H54 (cell line): Measurements from ENCODE around the gene PTGFRN.
"Not testable (repeated sequence)": the region's sequence is repeated elsewhere in the genome, so short reads cannot be mapped to it uniquely, and the experiment has no call there.

ENCODE experiments used
- DNase-seq: peaks from one replicate; pipeline ENCODE4 v3.0.0; 2011; ENCODE audit warnings: low spot score, mixed read lengths; ENCODE audit not compliant: insufficient read length
- FAIRE-seq: peaks from 3 replicates; lab custom pipeline; 2011; peaks lifted over from hg19 to GRCh38; lab: Jason Lieb, UNC
- POLR2A ChIP-seq: IDR thresholded peaks from 2 replicates; pipeline ENCODE4 v1.6.1; 2011; ENCODE audit warnings: low read depth, mild to moderate bottlenecking, low read length

Gene PTGFRN

DNA sequence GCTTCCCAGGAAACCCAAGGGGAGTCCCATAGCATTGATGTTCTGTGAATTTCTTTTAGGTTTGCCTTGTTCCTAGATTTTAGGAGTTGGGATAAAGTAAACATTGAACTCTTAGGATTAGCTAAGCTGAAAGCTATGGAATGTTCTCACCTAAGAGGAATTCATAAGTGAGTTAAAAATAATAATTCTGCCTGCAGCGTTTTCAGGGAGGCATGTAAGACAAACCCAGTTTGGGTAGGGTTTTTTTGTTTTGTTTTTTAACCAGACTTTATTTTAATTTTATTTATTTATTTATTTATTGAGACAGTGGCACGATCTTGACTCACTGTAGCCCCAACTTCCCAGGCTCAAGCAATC, 62.9 kb downstream of the PTGFRN start:
- FAIRE-seq, result no peak

DNA sequence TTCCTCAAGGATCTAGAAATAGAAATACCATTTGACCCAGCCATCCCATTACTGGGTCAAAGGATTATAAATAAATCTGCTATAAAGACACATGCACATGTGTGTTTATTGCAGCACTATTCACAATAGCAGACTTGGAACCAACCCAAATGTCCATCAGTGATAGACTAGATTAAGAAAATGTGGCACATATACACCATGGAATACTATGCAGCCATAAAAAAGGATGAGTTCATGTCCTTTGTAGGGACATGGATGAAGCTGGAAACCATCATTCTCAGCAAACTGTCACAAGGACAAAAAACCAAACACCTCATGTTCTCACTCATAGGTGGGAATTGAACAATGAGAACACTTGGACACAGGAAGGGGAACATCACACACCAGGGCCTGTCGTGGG, 70.6 kb downstream of the PTGFRN start:
- not testable (repeated sequence) for DNase-seq, FAIRE-seq

More for the DNA sequence above, 62.9 kb downstream of the PTGFRN start:
- TF ChIP-seq POLR2A, result no peak
- no peak for DNase-seq

DNA sequence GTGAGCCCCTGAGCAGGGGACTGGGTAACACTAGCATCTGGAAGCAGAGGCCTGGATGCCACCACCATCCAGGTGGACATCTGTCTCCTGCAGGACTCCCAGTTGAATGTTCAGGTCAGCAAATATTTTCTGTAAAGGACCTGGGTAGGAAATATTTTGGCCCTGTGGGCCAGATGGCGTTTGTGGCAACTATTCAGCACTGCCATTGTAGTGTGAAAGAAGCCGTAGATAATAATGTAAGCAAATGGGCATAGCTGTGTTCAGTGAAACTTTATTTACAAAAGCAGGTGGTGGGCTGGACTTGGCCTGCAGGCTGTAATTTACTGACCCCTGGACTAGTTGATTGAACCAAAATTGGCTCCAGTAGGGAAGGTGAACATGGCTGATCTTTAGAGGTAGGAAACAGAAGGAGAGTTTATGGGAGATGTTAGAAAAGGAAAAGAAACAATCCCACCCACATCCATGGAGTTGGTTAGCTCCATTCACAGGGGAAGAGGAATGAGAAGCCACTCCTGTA, 71.9 kb downstream of the PTGFRN start:
- no peak for TF ChIP-seq POLR2A
- FAIRE-seq (no peak), DNase-seq (no peak)

DNA sequence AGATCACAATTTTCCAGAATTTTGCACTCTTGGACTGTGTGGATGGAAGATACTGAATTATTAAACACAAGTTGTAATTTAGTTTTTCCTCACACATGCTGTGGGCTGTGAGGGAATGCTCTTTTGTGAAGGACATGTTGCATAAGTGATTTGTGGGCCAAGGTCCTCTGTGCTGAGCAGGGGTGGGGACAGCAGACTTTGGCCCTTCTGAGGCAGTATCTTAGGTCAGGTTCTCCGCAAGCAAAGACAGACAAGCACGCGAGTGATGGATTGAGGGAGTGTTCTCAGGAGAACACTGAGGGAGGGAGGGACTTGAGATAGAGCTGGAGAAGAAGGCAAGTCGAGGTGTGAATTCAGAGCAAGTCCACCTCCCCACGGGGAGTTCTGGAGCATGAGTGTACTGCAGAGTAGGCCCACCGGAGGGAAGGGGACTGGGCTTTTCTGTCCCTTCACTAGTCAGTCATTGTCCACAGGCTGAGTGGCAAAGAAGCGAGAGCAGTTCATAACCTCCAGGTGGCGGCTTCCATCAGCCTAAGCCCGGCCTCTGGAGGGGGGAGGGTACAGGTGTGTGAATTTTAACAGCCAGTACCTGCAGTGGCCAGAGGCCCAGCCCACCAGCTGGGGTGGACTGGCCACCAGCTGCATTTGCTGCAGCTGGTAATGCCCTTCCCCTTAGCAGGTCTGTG, 72.7 kb downstream of the PTGFRN start:
- DNase-seq (no peak), FAIRE-seq (no peak)
- TF ChIP-seq POLR2A, result no peak

DNA sequence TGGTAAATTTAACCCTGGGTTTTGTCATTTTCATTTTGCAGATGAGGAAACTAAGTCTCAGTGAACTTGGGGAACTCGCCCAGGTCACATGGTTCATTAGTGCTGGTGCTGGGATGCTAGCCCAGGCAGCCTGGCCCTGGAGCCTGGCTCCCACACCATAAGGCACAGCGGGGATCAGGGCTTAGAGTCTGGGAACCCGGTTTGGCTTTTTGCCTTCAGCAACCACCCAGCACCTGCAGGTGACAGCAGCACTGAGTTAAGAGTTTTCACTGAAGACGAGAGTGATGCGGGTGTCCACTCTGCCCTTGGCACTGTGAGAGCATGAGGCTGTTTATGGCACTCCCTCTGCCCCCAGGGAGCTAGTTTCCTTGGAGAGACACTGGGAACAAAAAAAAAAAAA, 73.4 kb downstream of the PTGFRN start:
- no peak for DNase-seq
- no peak for FAIRE-seq

DNA sequence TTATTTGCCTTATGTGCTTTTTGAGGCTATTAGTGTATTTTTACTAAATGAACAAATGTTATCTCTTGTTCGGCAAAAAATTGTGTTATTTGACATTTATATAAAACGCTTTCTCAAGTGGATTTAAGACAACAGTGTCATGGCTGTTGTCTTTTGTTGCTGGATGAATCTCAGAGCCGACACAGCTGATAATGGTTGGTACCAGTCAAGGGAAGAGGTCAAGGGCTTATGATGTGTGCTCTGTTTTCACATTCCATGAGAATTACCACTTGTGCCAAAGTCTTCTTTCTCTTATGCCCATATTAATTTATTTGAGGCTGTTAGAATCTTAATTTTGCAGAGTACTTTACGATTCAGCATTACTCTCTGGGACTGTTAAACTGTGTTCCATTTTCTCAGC, 74.0 kb downstream of the PTGFRN start:
- no peak for FAIRE-seq

More for the DNA sequence above, 73.4 kb downstream of the PTGFRN start:
- no peak for TF ChIP-seq POLR2A

DNA sequence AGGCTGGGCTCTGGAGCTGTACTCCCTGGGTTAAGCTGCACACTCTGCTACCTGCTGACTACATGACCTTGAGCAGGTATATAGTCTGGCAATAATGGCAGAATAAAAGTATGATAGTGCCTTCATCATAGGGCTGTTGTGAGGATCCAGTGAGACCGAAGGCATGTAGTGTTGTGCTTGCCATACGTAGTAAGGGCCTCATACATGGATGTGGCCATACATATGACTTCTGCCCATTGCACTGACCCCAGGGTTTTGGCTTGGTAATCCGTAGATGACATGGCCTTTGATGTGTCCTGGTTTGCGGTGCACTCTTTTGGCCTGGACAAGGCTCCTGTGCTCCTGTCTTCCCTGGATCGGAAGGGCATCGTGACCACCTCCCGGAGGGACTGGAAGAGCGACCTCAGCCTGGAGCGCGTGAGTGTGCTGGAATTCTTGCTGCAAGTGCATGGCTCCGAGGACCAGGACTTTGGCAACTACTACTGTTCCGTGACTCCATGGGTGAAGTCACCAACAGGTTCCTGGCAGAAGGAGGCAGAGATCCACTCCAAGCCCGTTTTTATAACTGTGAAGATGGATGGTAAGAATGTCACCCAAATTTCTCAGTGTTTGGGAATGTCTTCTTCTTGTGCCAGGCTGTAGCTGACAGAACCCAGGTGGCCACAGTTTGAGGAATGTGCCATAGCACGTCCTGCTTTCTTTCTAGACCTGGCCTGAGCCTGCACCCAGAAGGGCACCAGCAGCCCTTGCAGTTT, 74.9 kb downstream of the PTGFRN start:
- no peak for DNase-seq
- no peak for FAIRE-seq

More for the DNA sequence above, 74.0 kb downstream of the PTGFRN start:
- no peak for TF ChIP-seq POLR2A
- DNase-seq, result no peak

DNA sequence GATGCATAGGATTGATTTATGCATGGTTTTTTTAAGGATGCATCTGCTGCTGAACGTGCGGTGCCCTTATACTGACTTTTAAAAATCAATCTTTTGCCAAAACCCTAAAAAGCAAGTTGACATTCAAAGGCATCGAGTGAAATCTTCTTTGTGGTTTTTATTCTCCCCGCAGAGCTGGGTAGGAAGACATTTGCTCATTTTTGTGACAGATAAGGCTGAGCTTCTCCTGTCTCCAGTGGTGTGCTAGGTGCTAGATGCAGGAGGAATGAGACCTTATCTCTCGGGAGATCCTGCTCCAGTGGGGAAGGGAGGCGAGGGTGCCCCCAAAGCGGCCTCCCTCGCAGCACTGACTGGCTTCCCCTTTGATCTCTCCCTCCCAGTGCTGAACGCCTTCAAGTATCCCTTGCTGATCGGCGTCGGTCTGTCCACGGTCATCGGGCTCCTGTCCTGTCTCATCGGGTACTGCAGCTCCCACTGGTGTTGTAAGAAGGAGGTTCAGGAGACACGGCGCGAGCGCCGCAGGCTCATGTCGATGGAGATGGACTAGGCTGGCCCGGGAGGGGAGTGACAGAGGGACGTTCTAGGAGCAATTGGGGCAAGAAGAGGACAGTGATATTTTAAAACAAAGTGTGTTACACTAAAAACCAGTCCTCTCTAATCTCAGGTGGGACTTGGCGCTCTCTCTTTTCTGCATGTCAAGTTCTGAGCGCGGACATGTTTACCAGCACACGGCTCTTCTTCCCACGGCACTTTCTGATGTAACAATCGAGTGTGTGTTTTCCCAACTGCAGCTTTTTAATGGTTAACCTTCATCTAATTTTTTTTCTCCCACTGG, 76.9 kb downstream of the PTGFRN start:
- DNase-seq (no peak), FAIRE-seq (no peak)
- no peak for TF ChIP-seq POLR2A

More for the DNA sequence above, 74.9 kb downstream of the PTGFRN start:
- no peak for TF ChIP-seq POLR2A

DNA sequence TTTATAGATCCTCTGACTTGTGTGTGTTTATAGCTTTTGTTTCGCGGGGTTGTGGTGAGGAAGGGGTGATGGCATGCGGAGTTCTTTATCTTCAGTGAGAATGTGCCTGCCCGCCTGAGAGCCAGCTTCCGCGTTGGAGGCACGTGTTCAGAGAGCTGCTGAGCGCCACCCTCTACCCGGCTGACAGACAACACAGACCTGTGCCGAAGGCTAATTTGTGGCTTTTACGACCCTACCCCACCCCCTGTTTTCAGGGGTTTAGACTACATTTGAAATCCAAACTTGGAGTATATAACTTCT, 77.5 kb downstream of the PTGFRN start:
- no peak for TF ChIP-seq POLR2A
- DNase-seq (no peak), FAIRE-seq (no peak)

DNA sequence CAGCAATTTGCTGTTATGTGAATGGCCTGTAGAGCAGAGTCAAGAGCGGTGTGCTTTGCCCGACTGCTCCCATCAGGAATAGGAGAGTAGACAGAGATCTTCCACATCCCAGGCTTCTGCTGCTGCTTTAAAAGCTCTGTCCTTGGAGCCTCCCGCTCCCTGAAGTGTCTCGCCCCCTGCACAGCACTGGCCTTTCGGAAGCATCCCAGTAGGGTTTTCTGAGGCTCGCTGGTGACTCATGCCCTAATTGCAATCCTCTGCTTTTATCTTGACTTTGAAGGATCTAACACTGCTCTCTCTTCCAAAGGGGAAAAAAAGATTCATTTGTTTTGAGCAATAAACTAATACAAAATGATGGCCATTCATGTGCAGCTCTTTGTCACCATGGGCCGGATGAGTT, 78.5 kb downstream of the PTGFRN start:
- FAIRE-seq (no peak), DNase-seq (no peak)
- TF ChIP-seq POLR2A, result no peak

DNA sequence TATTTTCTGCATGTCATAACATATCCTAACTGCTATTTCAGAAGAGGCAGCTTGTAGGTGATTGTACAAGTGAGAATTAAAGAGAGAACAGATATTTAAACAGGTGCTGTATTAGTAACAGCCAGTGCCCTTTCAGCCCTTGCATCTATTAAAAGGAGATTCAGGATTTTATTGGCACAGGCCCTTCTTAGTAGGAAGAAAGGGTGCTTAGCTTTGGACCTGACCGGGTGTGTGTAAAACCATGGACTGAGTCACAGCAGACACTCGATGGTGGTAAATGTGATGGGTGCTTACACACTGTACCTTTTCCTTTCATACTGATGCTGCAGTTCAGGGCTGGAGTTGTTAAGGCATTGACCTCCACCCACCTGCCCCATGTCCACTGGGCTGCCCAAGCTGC, 79.2 kb downstream of the PTGFRN start:
- DNase-seq (no peak), FAIRE-seq (no peak)
- TF ChIP-seq POLR2A, result no peak

DNA sequence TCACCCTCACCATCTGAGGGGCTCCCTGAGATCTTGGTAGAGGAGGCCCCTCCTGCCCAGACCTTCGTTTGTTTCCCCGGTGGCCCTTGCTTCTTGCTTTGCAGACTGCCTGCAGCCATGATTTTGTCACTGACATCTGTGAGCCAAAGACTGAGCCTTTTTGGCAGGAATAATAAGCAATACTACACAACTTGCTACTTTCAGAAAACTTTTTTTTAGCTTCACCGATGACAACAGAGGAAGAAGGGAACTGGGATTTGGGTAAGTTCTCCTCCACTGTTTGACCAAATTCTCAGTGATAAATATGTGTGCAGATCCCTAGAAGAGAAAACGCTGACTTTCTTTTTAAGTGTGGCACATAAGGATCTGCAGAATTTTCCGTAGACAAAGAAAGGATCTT, 80.1 kb downstream of the PTGFRN start:
- FAIRE-seq, result no peak
- no peak for DNase-seq
- no peak for TF ChIP-seq POLR2A

DNA sequence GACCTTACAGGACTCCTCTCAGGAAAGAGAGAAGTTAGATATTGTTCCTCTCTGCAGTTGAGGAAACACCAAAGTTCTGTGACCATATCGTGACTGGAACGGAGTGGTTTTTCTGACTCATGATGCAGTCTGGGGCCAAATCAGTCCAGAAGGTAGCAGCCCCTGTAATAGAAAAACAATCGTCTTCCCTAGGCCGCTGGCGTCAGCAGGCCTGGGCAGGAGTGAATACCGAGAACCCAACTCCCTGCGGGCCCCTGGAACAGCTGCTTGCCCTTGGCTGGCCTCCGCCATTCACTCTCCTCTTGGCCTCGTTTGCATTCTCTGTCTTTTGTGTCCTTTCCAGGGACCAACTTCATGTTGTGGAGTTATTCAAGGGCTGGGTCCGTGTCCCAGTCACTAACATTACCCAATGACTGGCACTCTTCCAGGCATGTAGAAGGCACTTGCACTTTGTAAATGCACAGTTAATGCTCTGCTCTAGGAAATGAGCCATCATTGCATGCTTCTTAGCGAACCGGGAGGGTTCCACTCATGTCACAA, 81.0 kb downstream of the PTGFRN start:
- no peak for DNase-seq
- no peak for FAIRE-seq
- TF ChIP-seq POLR2A, result no peak
